AG09319 (cell line): ENCODE data around the gene SLC15A3.
"Not testable (repeated sequence)": the region's sequence is repeated elsewhere in the genome, so short reads cannot be mapped to it uniquely, and the experiment has no call there.

Source experiments
- DNase-seq: peaks from one replicate; pipeline ENCODE4 v3.0.0-alpha.2; 2010; ENCODE audit warnings: low read depth; ENCODE audit errors: extremely low read depth
- TF ChIP-seq, protein P1 (sequence below): IDR thresholded peaks from 2 replicates; pipeline ENCODE4 v1.5.1; 2011; ENCODE audit warnings: low read depth, mild to moderate bottlenecking, inconsistent platforms, low read length, moderate library complexity

SLC15A3 gene

DNA sequence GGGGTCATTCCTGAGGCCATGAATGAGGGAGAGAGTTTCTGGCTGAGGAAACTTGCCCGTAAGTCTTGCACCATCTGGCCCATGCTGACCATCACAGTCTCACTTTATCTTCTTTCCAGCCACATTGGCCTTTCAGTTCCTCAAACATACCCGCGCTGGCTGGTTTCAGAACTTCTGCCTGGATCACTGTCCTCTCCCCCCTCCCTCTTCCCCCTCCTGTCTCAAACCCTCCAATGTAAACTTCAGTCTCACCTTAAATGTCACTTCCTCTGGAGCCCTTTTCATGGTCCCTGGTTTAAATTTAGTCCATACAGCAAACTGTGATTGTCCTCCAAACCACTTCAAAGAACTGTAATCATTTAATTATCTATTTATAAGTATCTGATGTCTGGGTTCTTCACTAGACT is 41.7 kb downstream of the SLC15A3 start:
- TF ChIP-seq, protein P1, sequence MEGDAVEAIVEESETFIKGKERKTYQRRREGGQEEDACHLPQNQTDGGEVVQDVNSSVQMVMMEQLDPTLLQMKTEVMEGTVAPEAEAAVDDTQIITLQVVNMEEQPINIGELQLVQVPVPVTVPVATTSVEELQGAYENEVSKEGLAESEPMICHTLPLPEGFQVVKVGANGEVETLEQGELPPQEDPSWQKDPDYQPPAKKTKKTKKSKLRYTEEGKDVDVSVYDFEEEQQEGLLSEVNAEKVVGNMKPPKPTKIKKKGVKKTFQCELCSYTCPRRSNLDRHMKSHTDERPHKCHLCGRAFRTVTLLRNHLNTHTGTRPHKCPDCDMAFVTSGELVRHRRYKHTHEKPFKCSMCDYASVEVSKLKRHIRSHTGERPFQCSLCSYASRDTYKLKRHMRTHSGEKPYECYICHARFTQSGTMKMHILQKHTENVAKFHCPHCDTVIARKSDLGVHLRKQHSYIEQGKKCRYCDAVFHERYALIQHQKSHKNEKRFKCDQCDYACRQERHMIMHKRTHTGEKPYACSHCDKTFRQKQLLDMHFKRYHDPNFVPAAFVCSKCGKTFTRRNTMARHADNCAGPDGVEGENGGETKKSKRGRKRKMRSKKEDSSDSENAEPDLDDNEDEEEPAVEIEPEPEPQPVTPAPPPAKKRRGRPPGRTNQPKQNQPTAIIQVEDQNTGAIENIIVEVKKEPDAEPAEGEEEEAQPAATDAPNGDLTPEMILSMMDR: no peak
- DNase-seq: no peak

DNA sequence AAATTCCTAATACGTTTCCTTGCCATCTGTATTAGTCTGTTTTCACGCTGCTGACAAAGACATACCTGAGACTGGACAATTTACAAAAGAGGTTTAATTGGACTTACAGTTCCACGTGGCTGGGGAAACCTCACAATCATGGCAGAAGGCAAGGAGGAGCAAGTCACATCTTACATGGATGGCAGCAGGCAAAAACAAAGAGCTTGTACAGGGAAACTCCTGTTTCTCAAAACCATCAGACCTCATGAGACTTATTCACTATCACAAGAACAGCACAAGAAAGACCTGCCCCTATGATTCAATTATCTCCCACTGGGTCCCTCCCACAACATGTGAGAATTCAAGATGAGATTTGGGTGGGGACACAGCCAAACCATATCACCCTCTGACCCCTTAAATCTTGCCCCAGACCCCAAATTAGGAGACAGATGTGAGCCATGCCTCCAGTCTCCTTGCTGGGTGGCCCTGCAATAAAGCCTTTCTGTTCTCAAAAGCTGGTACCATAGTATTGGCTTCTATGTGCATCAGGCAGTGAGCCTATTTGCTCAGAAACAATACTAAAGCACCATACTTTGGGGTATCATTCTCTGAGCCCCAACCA is 42.2 kb downstream of the SLC15A3 start:
- DNase-seq: not testable (repeated sequence)

DNA sequence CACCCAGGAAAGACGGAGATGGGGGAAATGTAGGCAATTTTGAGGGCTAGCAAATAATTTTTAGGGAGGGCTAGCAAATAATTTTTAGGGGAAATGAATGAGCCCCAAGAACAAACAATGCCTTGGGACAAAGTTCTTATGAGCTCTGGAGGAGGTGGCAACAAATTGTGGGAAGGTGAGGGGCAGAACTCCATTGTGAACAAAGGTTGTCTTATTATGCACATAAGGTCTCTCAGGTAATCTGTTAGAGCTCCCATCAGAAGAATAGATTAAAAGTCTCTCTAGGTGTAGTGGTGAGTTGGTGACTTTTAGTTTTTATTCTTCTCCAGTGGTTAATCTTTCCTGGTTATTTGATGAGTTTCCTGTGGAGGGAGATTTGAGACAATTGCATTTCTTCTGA is 43.2 kb downstream of the SLC15A3 start:
- TF ChIP-seq, protein P1: no peak
- no peak for DNase-seq

DNA sequence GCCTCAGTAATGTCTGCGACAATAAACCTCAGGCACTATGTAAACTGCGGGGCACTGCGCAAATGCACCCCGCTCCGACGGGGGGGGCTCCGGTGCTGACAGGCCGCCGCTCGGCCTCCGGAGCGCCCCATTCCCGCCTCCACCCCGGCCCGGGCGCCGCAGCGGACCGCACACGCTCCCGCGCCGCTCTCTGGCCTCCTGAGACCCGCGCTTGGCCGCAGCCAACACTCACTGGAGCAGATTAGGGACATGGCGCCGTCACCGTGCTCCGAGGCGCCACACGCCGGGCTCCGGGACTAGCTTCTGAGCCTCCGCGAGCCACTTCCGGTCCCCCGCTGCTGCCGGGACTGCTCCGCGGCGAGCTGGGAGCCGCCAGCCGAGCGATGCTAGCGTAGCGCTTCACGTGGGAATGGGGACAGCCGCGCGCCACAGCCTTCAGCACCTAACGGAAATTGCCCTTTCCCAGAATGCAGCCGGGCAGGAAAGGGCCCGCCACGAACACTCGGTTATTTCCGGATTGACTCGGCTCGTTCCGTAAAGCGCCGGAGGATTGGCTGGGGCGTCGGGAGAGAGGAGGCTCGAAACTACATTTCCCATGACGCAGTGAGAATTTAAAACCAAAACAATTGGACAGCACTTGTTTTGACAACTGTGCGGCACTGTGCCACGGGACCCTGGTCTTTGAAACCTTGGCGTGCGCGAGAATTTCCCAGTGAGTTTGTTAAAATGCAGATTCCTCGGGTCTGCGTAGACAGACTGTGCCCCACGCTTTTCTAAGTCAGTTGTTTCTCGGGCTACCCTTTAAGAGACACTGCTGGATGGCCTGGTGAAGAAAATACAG is 45.6 kb downstream of the SLC15A3 start, which contains the start of gene PRPF19:
Gene PRPF19 (minus strand): TSS at position 454 of the 841 bp plus-strand sequence. CDS start 203 bp downstream, at position 251.
- DNase-seq: peak; percentile 70

DNA sequence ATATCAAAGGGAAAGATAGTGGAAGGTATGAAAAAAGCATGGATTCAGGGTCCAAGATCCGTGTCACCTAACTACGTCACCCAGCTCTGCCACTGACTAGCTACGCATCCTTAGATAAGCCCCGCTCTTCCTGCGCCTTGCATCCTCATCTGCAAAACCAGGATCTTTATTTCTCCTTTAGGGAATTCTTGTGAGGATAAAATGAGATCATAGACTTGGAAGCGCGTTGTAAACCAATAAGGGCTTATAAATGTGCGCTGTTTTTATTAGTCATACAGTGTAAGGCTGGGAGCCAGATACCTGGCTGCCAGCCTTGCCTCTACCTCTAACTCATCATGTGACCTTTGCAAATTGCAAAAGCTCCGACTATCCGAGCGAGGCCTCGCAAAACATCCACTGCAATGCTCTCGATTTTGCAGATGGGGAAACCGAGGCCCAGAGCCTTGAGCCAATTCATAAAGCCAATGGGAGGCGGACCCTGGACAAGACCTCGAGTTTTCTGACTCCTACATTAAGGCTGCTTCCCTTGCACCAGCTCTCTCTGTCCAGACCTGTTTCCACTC is 46.3 kb downstream of the SLC15A3 start:
- TF ChIP-seq, protein P1: no peak
- DNase-seq: no peak

More for the DNA sequence above, 45.6 kb downstream of the SLC15A3 start, which contains the start of gene PRPF19:
- TF ChIP-seq, protein P1: no peak

DNA sequence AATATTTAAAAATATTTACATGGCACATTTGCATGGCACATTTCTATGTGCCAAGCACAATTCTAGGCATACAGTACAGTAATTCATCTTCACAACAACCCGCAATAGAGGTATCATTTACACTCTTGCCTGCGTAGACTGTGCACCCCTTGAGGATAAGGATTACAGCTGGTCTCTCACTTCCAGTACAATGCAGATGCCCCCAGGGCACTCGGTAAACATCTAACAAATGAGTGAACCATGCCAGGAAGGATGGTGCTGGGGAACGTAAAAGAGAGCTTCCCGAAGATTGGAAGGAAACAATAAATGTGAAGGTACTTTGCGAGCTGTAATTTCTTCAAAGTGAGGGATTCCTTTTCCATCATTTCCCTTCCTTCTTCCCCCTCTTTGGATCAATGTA is 46.9 kb downstream of the SLC15A3 start:
- no peak for DNase-seq
- TF ChIP-seq, protein P1: no peak

DNA sequence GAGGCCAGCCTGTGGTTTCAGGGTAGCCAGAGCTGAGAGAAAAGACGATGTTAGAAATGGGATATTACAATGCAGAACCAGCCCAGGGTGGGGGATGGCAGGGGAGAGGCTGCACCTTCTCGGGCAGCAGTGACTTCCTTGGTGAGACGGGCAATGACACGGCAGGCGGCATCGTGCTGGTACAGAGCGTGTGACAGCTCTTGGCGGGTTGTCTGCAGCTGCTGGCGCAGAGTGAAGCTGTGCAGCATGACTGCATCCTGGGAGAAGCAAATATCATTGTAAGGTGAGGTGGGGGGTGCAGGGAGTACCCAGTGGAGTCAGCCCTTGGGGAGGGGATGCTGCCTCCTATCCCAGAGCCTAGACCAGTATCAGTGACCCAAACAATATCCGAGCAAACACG is 49.4 kb downstream of the SLC15A3 start:
- DNase-seq: no peak
- TF ChIP-seq, protein P1: no peak
